Measurements from ENCODE around the gene CMPK1. TPM values are rescaled to one million over a fixed set of nuclear protein-coding genes. Genes with fewer than 3 reads are reported as not detected.

The CMPK1 gene
- total RNA-seq, 2 donors from 2014 or later: 62.0 to 70.3 TPM

DNA sequence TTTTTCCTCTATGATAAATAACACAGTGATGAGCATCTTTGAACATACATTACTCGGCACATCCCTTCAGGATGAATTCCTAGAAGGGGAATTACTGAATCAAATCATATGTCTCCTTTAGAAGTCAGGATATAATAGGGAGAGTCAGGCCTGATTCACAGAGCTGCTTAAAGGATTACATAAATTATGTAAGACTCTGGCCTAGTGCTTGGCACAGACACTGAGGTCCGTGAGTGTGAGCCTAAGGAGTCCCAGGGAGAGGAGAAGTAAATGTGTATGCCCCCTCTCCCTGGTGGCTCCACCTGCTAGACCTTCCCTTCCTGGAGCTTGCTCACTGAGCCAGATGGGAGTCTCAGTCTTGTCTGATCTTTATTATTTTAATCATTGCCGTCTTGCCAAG, 73.9 kb downstream of the CMPK1 start:
- Histone ChIP-seq H3K9me3 (no peaks in the 10 kb centered on the region), H3K4me3 (no peak overlapping the region), H3K27me3 (no peaks in the 10 kb centered on the region), H3K27ac (no peak overlapping the region), H3K4me1 (no peaks in the 10 kb centered on the region), H3K36me3 (replicated peaks in 1 of 2; ENCODE audit: insufficient read depth in 1 of 2, low read depth in 2 of 2) (no peaks in the 10 kb centered on the region)
- ATAC-seq (no peak), DNase-seq (no peak)
- TF ChIP-seq POLR2A (IDR thresholded peaks at IDR 0.05): no peak
- TF ChIP-seq, protein P1, sequence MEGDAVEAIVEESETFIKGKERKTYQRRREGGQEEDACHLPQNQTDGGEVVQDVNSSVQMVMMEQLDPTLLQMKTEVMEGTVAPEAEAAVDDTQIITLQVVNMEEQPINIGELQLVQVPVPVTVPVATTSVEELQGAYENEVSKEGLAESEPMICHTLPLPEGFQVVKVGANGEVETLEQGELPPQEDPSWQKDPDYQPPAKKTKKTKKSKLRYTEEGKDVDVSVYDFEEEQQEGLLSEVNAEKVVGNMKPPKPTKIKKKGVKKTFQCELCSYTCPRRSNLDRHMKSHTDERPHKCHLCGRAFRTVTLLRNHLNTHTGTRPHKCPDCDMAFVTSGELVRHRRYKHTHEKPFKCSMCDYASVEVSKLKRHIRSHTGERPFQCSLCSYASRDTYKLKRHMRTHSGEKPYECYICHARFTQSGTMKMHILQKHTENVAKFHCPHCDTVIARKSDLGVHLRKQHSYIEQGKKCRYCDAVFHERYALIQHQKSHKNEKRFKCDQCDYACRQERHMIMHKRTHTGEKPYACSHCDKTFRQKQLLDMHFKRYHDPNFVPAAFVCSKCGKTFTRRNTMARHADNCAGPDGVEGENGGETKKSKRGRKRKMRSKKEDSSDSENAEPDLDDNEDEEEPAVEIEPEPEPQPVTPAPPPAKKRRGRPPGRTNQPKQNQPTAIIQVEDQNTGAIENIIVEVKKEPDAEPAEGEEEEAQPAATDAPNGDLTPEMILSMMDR (IDR thresholded peaks at IDR 0.05): no peak
- 73 to 78% methylated on average over 3 of the region's 3 CpGs for WGBS, 2 donors
- intact Hi-C loops (cut with DNase I): no loop called here

DNA sequence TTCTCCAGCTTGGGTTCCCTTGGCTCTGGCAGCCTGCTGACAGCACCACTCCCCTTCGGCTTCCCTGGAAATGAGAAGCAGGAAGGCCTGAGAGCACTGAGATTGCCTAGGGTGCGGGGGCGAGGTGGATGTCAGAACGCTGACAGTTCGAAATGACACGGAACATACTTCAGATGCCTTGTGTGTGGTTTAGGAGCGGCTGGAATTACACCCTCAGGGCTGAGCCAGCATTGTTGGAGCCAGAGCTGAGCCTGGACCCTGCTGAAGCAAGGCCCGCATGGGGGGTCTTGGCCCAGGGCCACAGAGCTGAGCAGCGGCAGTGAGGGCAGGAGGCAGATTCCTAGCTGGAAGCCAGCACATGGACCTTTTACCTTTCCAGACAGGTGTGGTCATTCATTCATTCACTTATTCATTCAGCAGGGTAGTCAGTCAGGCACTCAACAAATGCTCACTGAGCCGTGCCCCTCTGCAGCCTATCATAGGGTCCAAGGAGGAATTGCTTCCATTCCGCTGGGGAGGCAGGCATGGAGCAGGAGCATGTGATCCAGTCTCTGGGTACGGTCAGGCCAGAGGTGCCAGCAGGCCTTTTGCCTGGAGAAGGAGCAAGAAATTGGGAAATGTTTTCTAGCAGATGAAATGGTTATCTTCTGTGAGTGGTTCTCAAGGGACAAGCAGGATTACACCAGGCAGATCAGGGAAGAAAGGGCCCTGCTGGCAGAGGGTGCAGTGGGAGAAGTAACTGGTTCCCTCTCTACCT, 75.9 kb downstream of the CMPK1 start:
- 77 to 81% methylated on average over 12 of the region's 12 CpGs for WGBS, 2 donors

DNA sequence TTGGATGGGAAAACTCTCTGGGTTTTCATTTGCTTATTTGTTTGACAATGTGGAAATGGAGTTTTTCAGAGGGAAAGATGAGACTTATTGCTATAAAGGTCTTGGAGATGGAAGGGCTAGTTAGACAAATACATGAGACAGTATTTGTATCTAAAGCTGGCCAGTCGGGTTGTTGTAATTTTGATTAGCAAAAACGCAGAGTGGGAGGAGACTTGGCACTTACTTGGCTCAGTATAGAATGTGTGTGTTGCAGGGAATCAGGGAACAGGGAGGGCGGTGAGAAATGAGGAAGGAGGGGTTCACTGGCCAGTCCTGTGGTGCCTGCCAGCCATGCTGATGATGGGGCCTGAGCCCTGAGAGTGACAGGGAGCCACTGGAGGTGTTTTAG, 76.5 kb downstream of the CMPK1 start:
- 42 to 59% methylated on average over 3 of the region's 3 CpGs for whole genome bisulfite sequencing, 2 donors
- no peak for ATAC-seq
- intact Hi-C loops (cut with DNase I): no loop called here

More for the DNA sequence above, 75.9 kb downstream of the CMPK1 start:
- Histone ChIP-seq H3K9me3 (no peaks in the 10 kb centered on the region), H3K4me3 (no peak overlapping the region), H3K27ac (no peak overlapping the region), H3K36me3 (replicated peaks in 1 of 2; ENCODE audit: insufficient read depth in 1 of 2, low read depth in 2 of 2) (no peaks in the 10 kb centered on the region), H3K4me1 (no peaks in the 10 kb centered on the region), H3K27me3 (no peaks in the 10 kb centered on the region)
- DNase-seq: no peak
- no peak for ATAC-seq
- intact Hi-C loops (cut with DNase I): no loop called here
- TF ChIP-seq, protein P1 (IDR thresholded peaks at IDR 0.05): no peak
- no peak for TF ChIP-seq POLR2A (IDR thresholded peaks at IDR 0.05)

DNA sequence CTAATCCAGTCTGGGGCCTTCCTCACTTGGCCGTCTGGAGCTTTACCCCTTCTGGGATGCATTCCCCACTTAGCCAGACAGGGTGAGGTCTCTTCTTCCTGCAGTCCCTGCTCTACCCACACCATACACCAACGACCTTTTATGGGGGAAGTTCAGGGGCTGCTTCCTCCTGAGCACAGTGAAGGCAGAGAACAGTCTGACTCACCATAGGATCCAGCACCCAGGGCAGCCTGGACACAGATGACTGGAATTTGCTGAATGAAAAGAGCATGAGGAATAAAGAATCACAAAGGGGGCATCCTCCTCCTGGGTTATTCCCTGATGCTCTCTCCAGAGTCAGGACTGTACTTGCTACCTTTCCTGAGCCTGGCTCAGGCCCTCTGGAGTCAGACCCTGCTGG, 77.8 kb downstream of the CMPK1 start:
- intact Hi-C loops (cut with DNase I): no loop called here
- Histone ChIP-seq H3K27ac (no peak overlapping the region), H3K4me1 (no peaks in the 10 kb centered on the region), H3K9me3 (no peaks in the 10 kb centered on the region), H3K4me3 (no peak overlapping the region), H3K36me3 (replicated peaks in 1 of 2; ENCODE audit: insufficient read depth in 1 of 2, low read depth in 2 of 2) (no peaks in the 10 kb centered on the region), H3K27me3 (peaks cover 0 to 6% of the 10 kb centered on the region in 2 donors)
- TF ChIP-seq, protein P1 (IDR thresholded peaks at IDR 0.05): no peak
- TF ChIP-seq POLR2A (IDR thresholded peaks at IDR 0.05): no peak
- DNase-seq: no peak
- 34 to 46% methylated on average over 2 of the region's 2 CpGs for WGBS, 2 donors
- no peak for ATAC-seq

More for the DNA sequence above, 76.5 kb downstream of the CMPK1 start:
- H3K27me3 ChIP-seq: no peaks in the 10 kb centered on the region
- TF ChIP-seq, protein P1 (IDR thresholded peaks at IDR 0.05): no peak
- TF ChIP-seq POLR2A (IDR thresholded peaks at IDR 0.05): no peak
- H3K27ac ChIP-seq: no peak overlapping the region
- H3K4me3 ChIP-seq: no peak overlapping the region
- H3K9me3 ChIP-seq: no peaks in the 10 kb centered on the region
- DNase-seq: no peak
- H3K36me3 ChIP-seq (replicated peaks in 1 of 2; ENCODE audit: insufficient read depth in 1 of 2, low read depth in 2 of 2): no peaks in the 10 kb centered on the region
- no peaks in the 10 kb centered on the region for H3K4me1 ChIP-seq

DNA sequence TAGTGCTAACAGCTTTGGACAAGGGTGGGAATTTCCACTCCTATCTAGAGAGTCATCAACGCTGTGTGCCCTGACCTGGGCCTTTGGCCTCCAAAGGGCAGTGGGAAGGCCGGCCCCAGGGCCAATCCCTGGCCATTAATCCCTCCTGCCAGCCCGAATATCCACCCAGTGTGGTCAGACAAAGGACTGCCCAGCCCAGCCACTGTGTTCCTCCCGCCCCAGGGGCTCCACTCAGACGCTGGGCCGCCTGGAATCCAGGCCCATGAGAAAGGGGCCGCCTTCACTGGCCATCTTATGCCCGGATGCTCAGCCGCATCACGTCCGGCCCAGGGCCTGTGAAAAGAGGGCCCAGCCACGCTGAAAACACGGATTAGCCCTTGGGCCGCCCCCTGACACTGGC, 78.8 kb downstream of the CMPK1 start:
- H3K27me3 ChIP-seq: peaks cover 0 to 14% of the 10 kb centered on the region in 2 donors
- no peak for ATAC-seq
- no peak overlapping the region for H3K4me3 ChIP-seq
- intact Hi-C loops (cut with DNase I): no loop called here
- no peaks in the 10 kb centered on the region for H3K4me1 ChIP-seq
- TF ChIP-seq, protein P1 (IDR thresholded peaks at IDR 0.05): no peak
- TF ChIP-seq POLR2A (IDR thresholded peaks at IDR 0.05): no peak
- no peak overlapping the region for H3K27ac ChIP-seq
- DNase-seq: no peak
- H3K36me3 ChIP-seq (replicated peaks in 1 of 2; ENCODE audit: insufficient read depth in 1 of 2, low read depth in 2 of 2): no peaks in the 10 kb centered on the region
- 86% methylated on average over 14 of the region's 14 CpGs; no CpG with 5 or more reads in 1 of the 2 donors for WGBS, 2 donors
- H3K9me3 ChIP-seq: no peaks in the 10 kb centered on the region
